Left ventricle myocardium inferior (tissue), 1 donor: ENCODE results near the gene RAB17. TPM values are rescaled to one million over a fixed set of nuclear protein-coding genes. Genes with fewer than 3 reads are reported as not detected.

ENCODE experiments used
- DNase-seq: peaks from one replicate; pipeline ENCODE4 v3.0.0-alpha.2; 2020
- H3K27ac ChIP-seq: fragments of 200-600 bp; replicated peaks from 2 replicates; pipeline ENCODE4 v1.8.0; 2021
- H3K27me3 ChIP-seq: fragments of 200-600 bp; 2 replicates; pipeline ENCODE4 v1.8.0; 2021; ENCODE audit warnings: low read depth
- H3K36me3 ChIP-seq: fragments of 200-600 bp; 2 replicates; pipeline ENCODE4 v1.8.0; 2021
- H3K4me1 ChIP-seq: fragments of 200-600 bp; 2 replicates; pipeline ENCODE4 v1.8.0; 2021
- H3K4me3 ChIP-seq: fragments of 200-600 bp; 2 replicates; pipeline ENCODE4 v1.8.0; 2021; ENCODE audit warnings: mild to moderate bottlenecking, moderate library complexity
- H3K9me3 ChIP-seq: fragments of 200-600 bp; replicated peaks from 2 replicates; pipeline ENCODE4 v1.8.0; 2021
- intact Hi-C: fragments of 100-400 bp; cut with micrococcal nuclease; formaldehyde crosslinking; loops from one replicate; pipeline ENCODE4 v1.11.0; 2022
- total RNA-seq: library from RNA; stranded (reverse); fragmentation: NEBNext Ultra II Directional; extraction: Animal tissue kit (Norgen Biotek cat#: 25700); gene quantifications from one replicate; pipeline ENCODE4 v1.2.1, GENCODE V29; 2021
- TF ChIP-seq, protein P1 (sequence below): fragments of 200-600 bp; IDR thresholded peaks from 2 replicates; pipeline ENCODE4 v1.8.0; 2021; ENCODE audit warnings: antibody characterized with exemption, mild to moderate bottlenecking, borderline replicate concordance
- donor health status: DM: no; HTN: yes; CAD: no; lungs with severe emphysema.

The RAB17 gene
- total RNA-seq, 1 donor from 2014 or later = 4.5 TPM

- peaks cover 16% of the 10 kb centered on the region for H3K9me3 ChIP-seq
- no peak overlapping the region for H3K27ac ChIP-seq
- TF ChIP-seq, protein P1, sequence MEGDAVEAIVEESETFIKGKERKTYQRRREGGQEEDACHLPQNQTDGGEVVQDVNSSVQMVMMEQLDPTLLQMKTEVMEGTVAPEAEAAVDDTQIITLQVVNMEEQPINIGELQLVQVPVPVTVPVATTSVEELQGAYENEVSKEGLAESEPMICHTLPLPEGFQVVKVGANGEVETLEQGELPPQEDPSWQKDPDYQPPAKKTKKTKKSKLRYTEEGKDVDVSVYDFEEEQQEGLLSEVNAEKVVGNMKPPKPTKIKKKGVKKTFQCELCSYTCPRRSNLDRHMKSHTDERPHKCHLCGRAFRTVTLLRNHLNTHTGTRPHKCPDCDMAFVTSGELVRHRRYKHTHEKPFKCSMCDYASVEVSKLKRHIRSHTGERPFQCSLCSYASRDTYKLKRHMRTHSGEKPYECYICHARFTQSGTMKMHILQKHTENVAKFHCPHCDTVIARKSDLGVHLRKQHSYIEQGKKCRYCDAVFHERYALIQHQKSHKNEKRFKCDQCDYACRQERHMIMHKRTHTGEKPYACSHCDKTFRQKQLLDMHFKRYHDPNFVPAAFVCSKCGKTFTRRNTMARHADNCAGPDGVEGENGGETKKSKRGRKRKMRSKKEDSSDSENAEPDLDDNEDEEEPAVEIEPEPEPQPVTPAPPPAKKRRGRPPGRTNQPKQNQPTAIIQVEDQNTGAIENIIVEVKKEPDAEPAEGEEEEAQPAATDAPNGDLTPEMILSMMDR = no peak
- no peak overlapping the region for H3K4me3 ChIP-seq
- no peaks in the 10 kb centered on the region for H3K27me3 ChIP-seq
- no peak for DNase-seq
- peaks cover 73% of the 10 kb centered on the region for H3K4me1 ChIP-seq
- intact Hi-C loops = no loop called here
- H3K36me3 ChIP-seq = peaks cover 6% of the 10 kb centered on the region
These were observed 46.0 kb upstream of the RAB17 start for GRCh38 chr2:237636578-237636977.

DNA sequence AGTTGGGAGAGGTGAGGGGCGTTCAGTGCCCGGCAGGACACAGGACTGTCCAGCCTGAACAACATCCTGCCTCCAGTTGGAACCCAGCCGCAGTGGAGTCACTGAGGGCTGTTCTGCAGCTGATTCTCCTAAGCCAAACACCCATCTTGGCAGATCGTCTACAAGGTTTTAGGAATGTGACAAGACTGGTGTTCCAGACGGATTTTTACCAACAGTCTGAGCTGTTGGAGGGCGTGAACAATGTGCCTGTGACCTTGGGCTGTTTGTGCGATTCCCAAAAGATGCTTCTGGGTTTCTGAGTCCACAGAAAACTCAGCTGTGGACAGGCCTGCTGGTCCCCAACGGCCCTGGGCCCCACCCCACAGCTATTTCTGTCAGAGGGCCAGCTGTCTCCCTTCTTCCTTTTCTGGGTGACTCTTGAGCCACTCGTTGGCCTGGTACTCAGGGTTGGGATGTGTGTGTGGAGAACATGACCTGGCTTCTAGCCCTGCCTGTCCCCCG, 42.6 kb upstream of the RAB17 start:
- H3K4me3 ChIP-seq = no peak overlapping the region
- TF ChIP-seq, protein P1 = no peak
- DNase-seq = peak; percentile 59
- H3K27me3 ChIP-seq = no peaks in the 10 kb centered on the region
- intact Hi-C loops = no loop called here
- no peaks in the 10 kb centered on the region for H3K36me3 ChIP-seq
- peaks cover 16% of the 10 kb centered on the region for H3K9me3 ChIP-seq
- peak overlapping the region; percentile 92 for H3K27ac ChIP-seq
- H3K4me1 ChIP-seq = peaks cover 73% of the 10 kb centered on the region

GRCh38 chr2:237631801-237632585, 41.5 kb upstream of the RAB17 start:
- no peaks in the 10 kb centered on the region for H3K36me3 ChIP-seq
- no peak for DNase-seq
- TF ChIP-seq, protein P1 = no peak
- H3K4me3 ChIP-seq = peak overlapping the region; percentile 80
- no peaks in the 10 kb centered on the region for H3K27me3 ChIP-seq
- H3K9me3 ChIP-seq = peaks cover 16% of the 10 kb centered on the region
- H3K27ac ChIP-seq = peak overlapping the region; percentile 92
- intact Hi-C loops = no loop called here
- peaks cover 69% of the 10 kb centered on the region for H3K4me1 ChIP-seq

DNA sequence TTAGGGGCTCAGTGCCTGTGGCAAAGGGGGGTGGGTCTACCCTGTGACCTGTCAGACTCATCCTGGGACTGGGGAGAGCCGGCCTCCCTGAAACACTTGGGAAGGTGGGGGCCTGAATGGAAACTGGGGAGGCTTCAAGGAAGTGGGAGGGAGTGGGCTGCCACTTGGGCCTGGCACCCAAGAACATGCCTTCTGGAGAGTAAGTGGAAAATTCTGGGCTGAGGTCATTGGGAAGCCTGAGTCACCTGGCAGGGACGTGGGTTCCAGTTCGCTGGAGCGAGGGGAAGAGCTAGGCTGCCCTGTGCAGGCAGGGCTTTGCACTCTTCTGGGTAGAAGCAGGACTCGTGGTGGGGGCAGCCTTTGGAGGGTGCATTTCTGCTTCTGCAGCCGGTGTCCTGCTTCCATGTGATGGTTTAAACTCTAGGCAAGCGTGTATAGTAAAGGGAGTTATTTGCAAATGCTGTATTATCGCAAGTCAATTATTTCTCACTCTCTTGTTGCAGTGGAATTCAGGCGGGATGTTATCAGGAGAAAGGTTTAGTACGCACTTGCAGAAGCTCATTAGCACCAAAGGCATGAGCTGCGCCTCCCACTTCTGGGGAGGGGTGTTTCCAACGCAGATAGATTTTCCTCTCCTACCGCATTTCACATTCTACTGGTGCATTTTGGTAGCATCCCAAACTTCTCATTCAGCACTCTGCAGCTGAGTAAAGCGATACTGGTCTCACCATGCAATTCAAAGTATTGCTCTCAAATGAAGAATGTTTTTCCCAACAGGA, 40.7 kb upstream of the RAB17 start:
- TF ChIP-seq, protein P1 = no peak
- peaks cover 77% of the 10 kb centered on the region for H3K4me1 ChIP-seq
- intact Hi-C loops = no loop called here
- DNase-seq = no peak
- H3K27ac ChIP-seq = peak overlapping the region; percentile 92
- H3K9me3 ChIP-seq = peaks cover 11% of the 10 kb centered on the region
- H3K36me3 ChIP-seq = no peaks in the 10 kb centered on the region
- H3K27me3 ChIP-seq = no peaks in the 10 kb centered on the region
- peak overlapping the region; percentile 80 for H3K4me3 ChIP-seq

DNA sequence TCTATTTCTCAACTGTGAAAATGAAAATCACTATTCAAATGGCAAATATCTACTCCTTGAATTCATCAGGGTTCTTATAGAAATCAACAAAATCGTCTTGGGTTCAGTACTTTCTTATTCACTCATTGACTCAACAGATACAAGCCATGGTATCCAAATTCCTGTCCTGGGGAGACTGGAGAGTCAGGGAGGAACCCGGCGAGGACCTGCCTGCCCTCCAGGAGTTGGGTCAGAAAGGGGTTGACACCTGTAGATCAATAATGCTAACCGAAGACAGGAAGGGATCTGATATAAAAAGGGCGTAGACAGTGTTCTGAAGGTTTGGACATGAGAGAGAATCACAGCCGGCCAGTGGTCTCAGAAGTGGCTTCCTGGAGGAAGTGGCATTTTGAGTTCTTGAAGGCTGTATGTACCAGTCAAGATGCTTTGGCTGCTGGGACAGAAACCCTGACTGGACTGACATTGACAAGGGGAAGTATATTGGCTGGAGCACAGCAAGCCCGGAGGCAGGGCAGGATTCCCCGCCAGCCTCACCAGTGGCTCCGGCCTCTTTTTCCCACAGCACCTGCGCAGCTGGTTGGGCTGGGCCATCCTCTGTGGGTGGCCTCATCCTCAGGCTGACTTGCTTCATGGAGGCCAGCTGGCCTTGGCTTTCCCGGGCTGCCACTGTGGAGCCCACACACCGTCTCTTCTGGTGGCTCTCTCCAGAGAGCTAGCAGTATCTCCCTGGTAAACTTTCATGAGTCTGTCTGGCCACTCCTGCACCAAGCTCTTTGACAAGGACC, 39.9 kb upstream of the RAB17 start:
- Histone ChIP-seq H3K27me3 (no peaks in the 10 kb centered on the region), H3K27ac (peak overlapping the region; percentile 92), H3K4me3 (peak overlapping the region; percentile 80), H3K36me3 (no peaks in the 10 kb centered on the region), H3K4me1 (peaks cover 85% of the 10 kb centered on the region), H3K9me3 (peaks cover 8% of the 10 kb centered on the region)
- TF ChIP-seq, protein P1 = no peak
- intact Hi-C loops = no loop called here
- DNase-seq = no peak
